Ishikawa (cell line): ENCODE results near the gene FANCE.

Experiments used
- CEBPB ChIP-seq: IDR thresholded peaks from 2 replicates; pipeline ENCODE4 v1.6.1; 2012
- CREB1 ChIP-seq: IDR thresholded peaks from 2 replicates; pipeline ENCODE4 v1.6.1; 2012; ENCODE audit warnings: low read depth
- EP300 ChIP-seq: IDR thresholded peaks from 2 replicates; pipeline ENCODE4 v1.6.1; 2012; ENCODE audit warnings: borderline replicate concordance
- FOXM1 ChIP-seq: IDR thresholded peaks from 2 replicates; pipeline ENCODE4 v1.6.1; 2012; ENCODE audit warnings: low read depth, borderline replicate concordance
- NFIC ChIP-seq: IDR thresholded peaks from 2 replicates; pipeline ENCODE4 v1.6.1; 2012
- RAD21 ChIP-seq: IDR thresholded peaks from 2 replicates; pipeline ENCODE4 v1.6.1; 2012; ENCODE audit warnings: low read depth
- TAF1 ChIP-seq: IDR thresholded peaks from 2 replicates; pipeline ENCODE4 v1.6.1; 2012; ENCODE audit warnings: low read depth, mild to moderate bottlenecking
- TCF12 ChIP-seq: IDR thresholded peaks from 2 replicates; pipeline ENCODE4 v1.6.1; 2012; ENCODE audit warnings: low read depth
- TEAD4 ChIP-seq: IDR thresholded peaks from 2 replicates; pipeline ENCODE4 v1.6.1; 2012
- YY1 ChIP-seq: IDR thresholded peaks from 2 replicates; pipeline ENCODE4 v1.6.1; 2012; ENCODE audit warnings: low read depth
- ZBTB7A ChIP-seq: IDR thresholded peaks from 2 replicates; pipeline ENCODE4 v1.6.1; 2012; ENCODE audit warnings: low read depth
- TF ChIP-seq, protein P1 (sequence below): IDR thresholded peaks from 2 replicates; pipeline ENCODE4 v1.6.1; 2012
- TF ChIP-seq, protein P2 (sequence below): IDR thresholded peaks from 2 replicates; pipeline ENCODE4 v1.6.1; 2012; ENCODE audit warnings: low read depth, mild to moderate bottlenecking
- TF ChIP-seq, protein P3 (sequence below): IDR thresholded peaks from 2 replicates; pipeline ENCODE4 v1.6.1; 2012

DNA sequence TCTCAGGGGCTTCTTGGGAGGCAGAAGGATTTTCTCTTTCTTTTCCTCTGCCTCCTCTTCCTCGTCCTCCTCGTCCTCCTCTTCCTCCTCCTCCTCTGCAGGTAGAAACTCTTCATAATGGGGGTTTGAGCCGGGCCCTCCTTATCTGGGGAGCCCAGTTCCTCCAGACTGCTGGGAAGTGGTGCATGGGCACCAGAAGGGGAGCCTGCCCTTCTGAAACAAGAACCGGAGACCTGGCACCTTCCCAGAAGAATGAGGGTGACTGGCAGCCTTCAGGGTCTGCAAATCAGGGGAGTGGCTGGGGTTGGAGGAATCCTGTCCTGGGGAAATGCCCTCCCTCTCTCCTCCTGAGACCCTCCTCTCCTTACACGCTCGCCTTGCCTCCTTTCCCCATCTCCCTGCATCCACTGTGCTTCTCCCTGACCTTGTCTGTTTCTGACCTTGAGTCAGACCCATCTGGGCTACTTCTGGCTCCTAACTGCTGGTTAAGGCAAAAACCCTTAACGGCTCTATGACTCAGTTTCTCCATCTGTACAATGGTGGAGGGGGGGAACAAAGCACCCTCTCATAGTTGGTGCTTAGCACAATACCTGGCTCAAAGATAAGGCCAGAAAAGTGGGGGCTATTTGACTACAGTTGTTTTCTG lies 58.9 kb downstream of the FANCE start:
- TF ChIP-seq, protein P1, sequence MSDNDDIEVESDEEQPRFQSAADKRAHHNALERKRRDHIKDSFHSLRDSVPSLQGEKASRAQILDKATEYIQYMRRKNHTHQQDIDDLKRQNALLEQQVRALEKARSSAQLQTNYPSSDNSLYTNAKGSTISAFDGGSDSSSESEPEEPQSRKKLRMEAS, result no peak
- no peak for TF ChIP-seq YY1
- TF ChIP-seq ZBTB7A, result no peak
- TF ChIP-seq TAF1, result no peak
- TF ChIP-seq, protein P2, sequence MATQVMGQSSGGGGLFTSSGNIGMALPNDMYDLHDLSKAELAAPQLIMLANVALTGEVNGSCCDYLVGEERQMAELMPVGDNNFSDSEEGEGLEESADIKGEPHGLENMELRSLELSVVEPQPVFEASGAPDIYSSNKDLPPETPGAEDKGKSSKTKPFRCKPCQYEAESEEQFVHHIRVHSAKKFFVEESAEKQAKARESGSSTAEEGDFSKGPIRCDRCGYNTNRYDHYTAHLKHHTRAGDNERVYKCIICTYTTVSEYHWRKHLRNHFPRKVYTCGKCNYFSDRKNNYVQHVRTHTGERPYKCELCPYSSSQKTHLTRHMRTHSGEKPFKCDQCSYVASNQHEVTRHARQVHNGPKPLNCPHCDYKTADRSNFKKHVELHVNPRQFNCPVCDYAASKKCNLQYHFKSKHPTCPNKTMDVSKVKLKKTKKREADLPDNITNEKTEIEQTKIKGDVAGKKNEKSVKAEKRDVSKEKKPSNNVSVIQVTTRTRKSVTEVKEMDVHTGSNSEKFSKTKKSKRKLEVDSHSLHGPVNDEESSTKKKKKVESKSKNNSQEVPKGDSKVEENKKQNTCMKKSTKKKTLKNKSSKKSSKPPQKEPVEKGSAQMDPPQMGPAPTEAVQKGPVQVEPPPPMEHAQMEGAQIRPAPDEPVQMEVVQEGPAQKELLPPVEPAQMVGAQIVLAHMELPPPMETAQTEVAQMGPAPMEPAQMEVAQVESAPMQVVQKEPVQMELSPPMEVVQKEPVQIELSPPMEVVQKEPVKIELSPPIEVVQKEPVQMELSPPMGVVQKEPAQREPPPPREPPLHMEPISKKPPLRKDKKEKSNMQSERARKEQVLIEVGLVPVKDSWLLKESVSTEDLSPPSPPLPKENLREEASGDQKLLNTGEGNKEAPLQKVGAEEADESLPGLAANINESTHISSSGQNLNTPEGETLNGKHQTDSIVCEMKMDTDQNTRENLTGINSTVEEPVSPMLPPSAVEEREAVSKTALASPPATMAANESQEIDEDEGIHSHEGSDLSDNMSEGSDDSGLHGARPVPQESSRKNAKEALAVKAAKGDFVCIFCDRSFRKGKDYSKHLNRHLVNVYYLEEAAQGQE, result no peak
- TF ChIP-seq CEBPB, result no peak
- no peak for TF ChIP-seq RAD21
- TF ChIP-seq TCF12, result no peak
- TF ChIP-seq CREB1, result no peak
- TF ChIP-seq EP300, result no peak
- TF ChIP-seq, protein P3, sequence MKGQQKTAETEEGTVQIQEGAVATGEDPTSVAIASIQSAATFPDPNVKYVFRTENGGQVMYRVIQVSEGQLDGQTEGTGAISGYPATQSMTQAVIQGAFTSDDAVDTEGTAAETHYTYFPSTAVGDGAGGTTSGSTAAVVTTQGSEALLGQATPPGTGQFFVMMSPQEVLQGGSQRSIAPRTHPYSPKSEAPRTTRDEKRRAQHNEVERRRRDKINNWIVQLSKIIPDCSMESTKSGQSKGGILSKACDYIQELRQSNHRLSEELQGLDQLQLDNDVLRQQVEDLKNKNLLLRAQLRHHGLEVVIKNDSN, result no peak
- no peak for TF ChIP-seq FOXM1
- TF ChIP-seq NFIC, result no peak
- TF ChIP-seq TEAD4, result no peak
